ENCODE data around the gene NT5C2. TPM values are rescaled to one million over a fixed set of nuclear protein-coding genes. Genes with fewer than 3 reads are reported as not detected.

NT5C2 gene
- total RNA-seq, 1 experiment from 2014 or later: 74.6 TPM

- BruUV-seq (replicated peaks): no TSS peak
- intact Hi-C loops (cut with micrococcal nuclease): loop anchor here (1.0 kb wide), 2 partner anchors 8 to 41 kb away; no protein-coding TSS in a partner anchor
- POLR2A ChIA-PET (ENCODE audit: unreplicated experiment): interaction anchor here (0.5 to 0.7 kb wide), 3 partner anchors 41 to 111 kb away, joined by 3 to 4 read pairs (median 3); no protein-coding TSS in a partner anchor
Measured at GRCh38 chr10:103232772-103233488, 39.9 kb upstream of the NT5C2 start.

DNA sequence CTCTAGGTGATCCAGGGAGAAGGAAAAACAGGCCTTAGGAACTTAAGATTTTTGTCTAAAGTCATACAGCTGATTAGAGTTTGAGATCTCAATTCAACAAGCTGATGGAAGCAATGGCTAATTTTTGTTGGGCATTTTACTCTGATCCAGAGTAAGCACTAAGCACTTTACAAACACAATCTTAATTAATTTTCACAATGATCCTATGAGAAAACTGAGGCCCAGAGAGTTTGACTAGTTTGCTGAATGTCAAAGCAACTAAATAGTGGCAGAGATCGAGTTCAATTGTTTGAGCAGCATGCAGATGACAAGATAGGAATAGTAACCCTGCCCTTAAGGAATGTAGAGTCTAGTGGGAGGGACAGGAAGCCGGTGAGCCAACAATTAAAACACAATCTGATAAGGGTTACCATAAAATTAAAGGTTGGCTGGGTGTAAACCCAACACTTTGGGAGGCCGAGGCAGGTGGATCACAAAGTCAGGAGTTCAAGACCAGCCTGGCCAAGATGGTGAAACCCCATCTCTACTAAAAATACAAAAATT is 39.1 kb upstream of the NT5C2 start:
- Histone ChIP-seq H3K79me2 (ENCODE audit: low read length) (no peaks in the 10 kb centered on the region), H3K9me3 (ENCODE audit: low read length) (no peaks in the 10 kb centered on the region), H3K4me1 (ENCODE audit: insufficient read depth, low read length) (peaks cover 49% of the 10 kb centered on the region), H2AFZ (ENCODE audit: low read length) (no peak overlapping the region), H3F3A (ENCODE audit: low read length, unreplicated experiment) (peaks cover 8% of the 10 kb centered on the region), H3K9me2 (replicated peaks; ENCODE audit: low read length) (no peaks in the 10 kb centered on the region), H3K27me3 (ENCODE audit: low read length) (no peaks in the 10 kb centered on the region), H3K27ac (ENCODE audit: low read length) (peak overlapping the region; percentile 88), H3K4me3 (ENCODE audit: low read length) (no peak overlapping the region), H3K4me2 (ENCODE audit: low read length) (peak overlapping the region; percentile 64), H4K20me1 (ENCODE audit: low read length) (no peaks in the 10 kb centered on the region), H3K9ac (ENCODE audit: low read length) (peak overlapping the region; percentile 5; the same call in 1 of the 2 replicates), H3K36me3 (ENCODE audit: low read depth, low read length) (no peaks in the 10 kb centered on the region)
- intact Hi-C loops (cut with micrococcal nuclease): no loop called here
- ATAC-seq (peak; percentile 10; the same call in 1 of the 2 replicates), DNase-seq (peak; percentile 64)
- CTCF ChIA-PET: no interaction called here
- POLR2A ChIA-PET (ENCODE audit: unreplicated experiment): interaction anchor here (0.5 kb wide), 1 partner anchor 63 kb away, joined by 3 read pairs; no protein-coding TSS in a partner anchor
- BruUV-seq (replicated peaks): TSS peak; percentile 59
- TF ChIP-seq EZH2phosphoT487 (IDR thresholded peaks at IDR 0.05; ENCODE audit: borderline replicate concordance, low read length): no peak

More at GRCh38 chr10:103232772-103233488, 39.9 kb upstream of the NT5C2 start:
- Histone ChIP-seq H2AFZ (ENCODE audit: low read length) (peak overlapping the region; percentile 48; the same call in 1 of the 2 replicates), H3K4me3 (ENCODE audit: low read length) (no peak overlapping the region), H3K9me3 (ENCODE audit: low read length) (no peaks in the 10 kb centered on the region), H3K9me2 (replicated peaks; ENCODE audit: low read length) (no peaks in the 10 kb centered on the region), H3F3A (ENCODE audit: low read length, unreplicated experiment) (peaks cover 8% of the 10 kb centered on the region), H3K4me1 (ENCODE audit: insufficient read depth, low read length) (peaks cover 43% of the 10 kb centered on the region), H3K79me2 (ENCODE audit: low read length) (no peaks in the 10 kb centered on the region), H3K27ac (ENCODE audit: low read length) (peak overlapping the region; percentile 88), H3K9ac (ENCODE audit: low read length) (peak overlapping the region; percentile 33; the same call in 1 of the 2 replicates), H4K20me1 (ENCODE audit: low read length) (no peaks in the 10 kb centered on the region), H3K36me3 (ENCODE audit: low read depth, low read length) (no peaks in the 10 kb centered on the region), H3K4me2 (ENCODE audit: low read length) (peak overlapping the region; percentile 42), H3K27me3 (ENCODE audit: low read length) (no peaks in the 10 kb centered on the region)
- ATAC-seq (peak; percentile 60), DNase-seq (peak; percentile 89)
- no peak for TF ChIP-seq CTCF (conservative IDR thresholded peaks at IDR 0.05; ENCODE audit: low read depth, low read length)
- no peak for TF ChIP-seq EZH2 (IDR thresholded peaks at IDR 0.05; ENCODE audit: low read length, unreplicated experiment)
- TF ChIP-seq EZH2phosphoT487 (IDR thresholded peaks at IDR 0.05; ENCODE audit: borderline replicate concordance, low read length): no peak
- CTCF ChIA-PET: interaction anchor here (0.6 kb wide), 1 partner anchor 41 kb away, joined by 4 read pairs; no protein-coding TSS in a partner anchor

DNA sequence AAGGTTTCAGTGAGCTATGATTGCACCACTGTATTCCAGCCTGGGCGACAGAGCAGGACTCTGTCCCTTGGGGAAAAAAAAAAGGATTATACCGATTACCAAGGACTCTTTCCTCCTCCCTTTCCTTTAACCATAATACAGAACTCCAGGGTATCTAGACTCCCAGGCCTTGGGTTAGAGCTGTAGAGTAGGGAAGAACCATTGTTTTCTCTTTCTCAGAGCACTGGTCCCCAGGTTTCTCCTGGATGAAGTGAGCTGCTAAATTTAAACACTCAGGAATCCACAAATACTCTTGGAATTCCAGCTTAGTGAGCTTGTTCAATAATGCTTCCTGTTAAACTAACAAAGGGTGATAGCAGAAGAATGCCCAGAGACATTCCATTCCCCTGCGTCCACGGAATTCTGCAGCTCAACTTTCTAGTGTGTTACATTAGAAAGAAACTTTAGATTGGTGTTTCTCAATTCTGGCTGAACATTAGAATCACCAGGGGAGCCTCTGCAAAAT is 38.0 kb upstream of the NT5C2 start:
- TSS peak; percentile 73 for BruUV-seq (replicated peaks)
- ChIA-PET CTCF (interaction anchor here (0.5 to 0.8 kb wide), 4 partner anchors 39 to 67 kb away, joined by 3 read pairs; no protein-coding TSS in a partner anchor), POLR2A (ENCODE audit: unreplicated experiment) (interaction anchor here (0.6 to 1.5 kb wide), 5 partner anchors 10 to 46 kb away, joined by 3 to 9 read pairs (median 7); partner anchors contain the start of gene NT5C2)
- DNase-seq: peak; percentile 94
- Histone ChIP-seq H3K79me2 (ENCODE audit: low read length) (no peaks in the 10 kb centered on the region), H3K27me3 (ENCODE audit: low read length) (no peaks in the 10 kb centered on the region), H4K20me1 (ENCODE audit: low read length) (no peaks in the 10 kb centered on the region), H3K9ac (ENCODE audit: low read length) (peak overlapping the region; percentile 30), H3K9me2 (replicated peaks; ENCODE audit: low read length) (no peaks in the 10 kb centered on the region), H3K9me3 (ENCODE audit: low read length) (no peaks in the 10 kb centered on the region), H2AFZ (ENCODE audit: low read length) (no peak overlapping the region), H3F3A (ENCODE audit: low read length, unreplicated experiment) (peaks cover 8% of the 10 kb centered on the region), H3K4me3 (ENCODE audit: low read length) (peak overlapping the region; percentile 22; the same call in 1 of the 2 replicates), H3K4me1 (ENCODE audit: insufficient read depth, low read length) (peaks cover 55% of the 10 kb centered on the region), H3K27ac (ENCODE audit: low read length) (peak overlapping the region; percentile 88), H3K36me3 (ENCODE audit: low read depth, low read length) (no peaks in the 10 kb centered on the region), H3K4me2 (ENCODE audit: low read length) (peak overlapping the region; percentile 64)
- intact Hi-C loops (cut with micrococcal nuclease): no loop called here
- TF ChIP-seq CTCF (conservative IDR thresholded peaks at IDR 0.05; ENCODE audit: low read depth, low read length) (no peak), EZH2 (IDR thresholded peaks at IDR 0.05; ENCODE audit: low read length, unreplicated experiment) (no peak), EZH2phosphoT487 (IDR thresholded peaks at IDR 0.05; ENCODE audit: borderline replicate concordance, low read length) (no peak)
- peak; percentile 67 for ATAC-seq

Data from PC-3 (cell line).